Stimulated activated CD4-positive, alpha-beta T cell treated with anti-CD3 and anti-CD28 coated beads, Interleukin-4, amount 100 ng/mL, for 4 hours (primary cell): ENCODE results near the gene APOL3.
"Not testable (repeated sequence)": the region's sequence is repeated elsewhere in the genome, so short reads cannot be mapped to it uniquely, and the experiment has no call there.

ENCODE experiments used
- DNase-seq, 2 experiments: peaks; one replicate each; pipeline ENCODE4 v3.0.0-alpha.2; 2020

The APOL3 gene

DNA sequence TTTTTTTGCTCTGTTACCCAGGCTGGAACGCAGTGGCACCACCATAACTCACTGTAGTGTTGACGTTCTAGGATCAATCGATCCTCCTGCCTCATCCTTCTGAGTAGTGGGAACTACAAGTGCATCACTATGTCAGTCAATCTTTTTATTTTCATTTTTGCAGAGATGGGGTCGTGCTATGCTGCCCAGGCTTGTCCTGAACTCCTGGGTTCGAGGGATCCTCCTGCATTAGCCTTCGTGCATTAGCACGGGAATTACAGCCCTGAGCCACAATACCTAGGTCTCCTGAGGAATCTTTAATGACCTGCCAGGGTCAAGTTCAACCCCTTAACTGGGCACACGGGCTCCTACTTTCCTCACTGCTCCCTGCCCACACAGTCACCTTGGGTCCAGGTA lies 4.4 kb downstream of the APOL3 start:
- no peak for DNase-seq

DNA sequence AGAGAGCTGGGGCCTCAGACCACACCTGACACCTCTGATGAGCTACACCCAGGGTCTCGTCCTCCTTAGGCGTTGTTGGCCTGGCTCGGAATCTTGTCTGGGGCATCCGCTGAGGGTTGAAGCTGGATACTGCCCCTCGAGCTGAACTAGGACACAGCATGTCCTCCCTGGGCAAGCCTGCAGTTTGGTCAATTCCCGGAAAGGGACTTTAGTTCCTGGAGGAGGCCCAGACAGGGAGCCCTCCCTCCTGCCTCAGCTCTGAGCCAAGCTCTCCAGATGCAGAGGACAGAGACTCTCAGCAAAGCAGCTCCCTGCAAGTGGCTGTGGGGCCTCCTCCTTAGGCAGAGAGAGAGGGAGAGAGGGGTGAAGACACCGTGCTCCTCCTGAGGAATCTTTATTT lies 4.9 kb downstream of the APOL3 start:
- no peak for DNase-seq

DNA sequence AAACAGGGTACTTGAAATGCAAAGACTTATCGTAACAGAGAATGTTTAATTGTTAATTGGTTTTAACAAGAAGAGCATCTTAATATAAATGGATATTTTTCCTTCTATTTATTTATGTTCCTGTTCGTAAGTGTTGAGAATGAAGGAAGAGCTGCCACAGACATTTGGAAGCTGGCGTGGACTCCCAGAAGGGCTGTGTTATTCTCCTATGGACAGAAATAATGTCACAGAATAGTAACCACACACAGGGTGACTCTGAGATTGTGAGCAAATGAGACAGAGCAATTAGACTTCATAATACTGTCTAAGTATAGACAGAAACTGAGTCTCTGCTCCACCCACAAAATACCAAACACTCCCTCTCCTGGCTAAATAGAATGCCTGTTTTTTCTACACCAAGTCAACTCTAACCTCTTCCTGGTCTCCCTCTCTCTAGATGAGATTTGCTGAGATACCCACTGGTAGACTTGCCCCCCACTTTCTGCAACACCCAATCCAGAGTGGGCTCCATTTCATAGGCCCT lies 6.1 kb downstream of the APOL3 start:
- DNase-seq, result no peak

DNA sequence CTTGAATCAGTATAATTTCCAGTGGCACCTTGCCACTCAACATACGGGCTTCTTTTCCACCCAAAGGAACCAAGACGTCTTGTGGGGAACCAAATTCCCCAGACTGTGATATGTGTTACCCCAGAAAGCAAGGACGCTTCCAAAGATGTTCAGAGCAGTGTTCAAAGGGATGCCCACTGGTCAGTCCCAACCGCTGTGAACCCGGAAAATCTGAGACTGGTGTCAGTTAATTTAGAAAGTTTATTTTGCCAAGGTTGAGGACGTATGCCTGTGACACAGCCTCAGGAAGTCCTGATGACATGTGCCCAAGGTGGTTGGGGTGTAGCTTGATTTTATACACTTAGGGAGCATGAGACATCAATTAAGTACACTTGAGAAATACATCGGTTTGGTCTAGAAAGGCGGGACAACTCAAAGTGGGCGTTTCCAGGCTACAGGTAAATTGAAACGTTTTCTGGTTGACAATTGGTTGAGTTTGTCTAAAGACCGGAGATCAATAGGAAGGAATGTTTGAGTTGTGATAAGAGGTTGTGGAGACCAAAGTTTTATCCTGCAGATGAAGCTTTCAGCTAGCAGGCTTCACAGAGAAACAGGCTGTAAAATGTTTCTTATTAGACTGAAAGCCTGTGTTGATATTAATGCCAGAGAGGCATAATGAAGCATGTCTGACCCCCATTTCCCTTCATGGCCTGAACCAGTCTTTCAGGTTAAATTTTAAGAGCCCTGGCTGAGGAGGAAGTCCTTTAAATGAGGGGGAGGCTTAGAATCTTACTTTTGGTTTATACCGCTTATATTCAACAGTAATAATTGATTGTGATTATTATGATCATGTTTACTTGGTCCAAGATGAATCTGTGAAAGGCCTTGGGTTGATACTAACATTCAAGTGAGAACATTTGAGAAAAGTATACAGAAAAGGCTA lies 6.8 kb downstream of the APOL3 start:
- DNase-seq, result no peak

DNA sequence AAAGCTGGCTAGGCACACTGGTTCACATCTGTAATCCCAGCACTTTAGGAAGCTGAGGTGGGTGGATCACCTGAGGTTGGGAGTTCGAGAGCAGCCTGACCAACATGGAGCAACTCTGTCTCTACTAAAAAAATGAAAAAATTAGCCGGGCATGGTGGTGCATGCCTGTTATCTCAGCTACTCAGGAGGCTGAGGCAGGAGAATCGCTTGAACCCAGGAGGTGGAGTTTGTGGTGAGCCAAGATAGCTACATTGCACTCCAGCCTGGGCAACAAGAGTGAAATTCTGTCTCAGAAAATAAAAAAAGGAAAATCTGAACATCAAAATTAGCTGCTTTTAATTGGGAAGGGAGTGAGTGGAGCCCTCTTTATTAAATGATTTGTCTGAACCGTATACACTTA lies 7.7 kb downstream of the APOL3 start:
- DNase-seq, result not testable (repeated sequence)

DNA sequence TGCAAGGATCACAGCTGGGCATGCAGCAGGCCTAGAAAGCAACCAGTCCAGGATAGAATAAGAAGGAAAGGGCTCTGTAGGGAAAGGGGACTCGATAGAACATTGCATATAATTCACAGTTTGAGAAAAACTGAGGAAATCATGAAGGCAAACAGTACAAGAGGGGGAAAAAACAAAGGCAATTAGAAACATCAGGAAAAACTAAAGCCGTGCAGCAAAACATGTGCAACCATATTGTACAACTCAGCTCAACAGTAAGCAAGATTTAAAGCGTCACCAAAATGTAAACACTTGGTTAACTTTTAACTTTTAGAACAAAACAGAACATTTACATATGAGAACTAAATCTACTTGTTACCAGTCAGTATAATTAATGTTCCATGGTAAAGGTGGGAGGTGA lies 8.5 kb downstream of the APOL3 start:
- DNase-seq, result no peak

DNA sequence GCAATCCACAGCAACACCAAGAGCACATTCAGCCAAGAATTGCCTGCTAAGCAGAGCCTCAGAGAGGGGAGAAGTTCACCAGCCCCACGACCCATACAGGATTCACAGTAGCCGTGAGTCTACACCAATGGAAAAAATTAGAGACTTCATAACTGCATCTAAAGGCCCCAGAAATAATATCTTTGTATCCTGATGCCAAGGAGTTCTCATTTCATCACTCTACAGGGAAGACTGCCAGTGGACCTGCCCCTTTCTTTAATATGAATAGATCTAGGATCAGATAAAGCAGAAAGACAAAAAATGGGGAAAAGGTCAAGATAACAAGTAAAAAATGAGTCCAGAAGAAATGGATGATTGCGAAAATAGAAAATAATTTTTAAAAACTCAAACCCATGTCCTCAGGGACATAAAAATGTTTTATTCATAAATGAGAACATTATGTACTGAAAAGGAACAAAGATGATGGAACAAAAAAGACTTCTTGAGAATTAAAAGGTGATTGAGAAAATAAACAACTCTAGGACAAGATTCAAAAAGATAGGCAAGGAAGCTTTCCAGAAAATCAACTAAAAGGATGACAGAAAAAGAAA lies 9.5 kb downstream of the APOL3 start:
- no peak for DNase-seq

DNA sequence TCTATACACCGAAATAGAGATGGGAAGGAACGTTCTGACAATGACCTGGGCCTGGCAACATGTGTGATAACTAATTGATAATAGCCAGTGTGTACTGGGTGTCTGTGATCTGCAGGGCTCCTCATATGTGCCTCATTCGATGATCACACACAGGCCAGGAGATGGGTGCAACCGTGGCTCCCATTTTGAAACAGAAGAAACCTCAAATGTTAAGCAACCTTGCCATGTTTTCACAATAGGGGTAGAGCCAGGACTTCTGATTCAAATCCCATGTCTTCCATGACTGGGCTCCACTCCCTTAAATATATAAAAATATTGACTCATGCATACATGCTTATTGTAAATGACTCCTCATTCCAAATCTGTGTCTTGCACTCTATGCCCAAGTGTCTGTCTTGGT lies 11.1 kb downstream of the APOL3 start:
- DNase-seq, result no peak

DNA sequence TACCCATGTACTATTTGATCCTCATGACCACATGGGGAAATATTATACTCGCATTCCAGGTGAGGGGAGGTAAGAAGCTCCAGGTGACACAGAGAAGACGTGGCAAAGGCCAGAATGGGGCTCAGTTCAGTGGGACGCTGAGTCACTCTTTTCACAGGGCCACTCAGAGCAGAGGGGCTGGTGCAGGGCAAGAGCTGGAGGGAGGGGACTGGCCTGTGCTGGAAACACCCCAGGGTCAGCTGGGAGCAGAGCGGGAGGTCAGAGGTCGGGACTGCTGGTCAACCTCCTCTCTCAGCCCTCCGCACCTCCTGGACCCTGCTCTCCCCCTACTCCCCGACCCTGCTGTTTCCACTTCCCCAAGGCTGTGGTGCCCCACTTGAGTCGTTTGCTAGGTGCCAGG lies 12.1 kb downstream of the APOL3 start:
- DNase-seq, result no peak

DNA sequence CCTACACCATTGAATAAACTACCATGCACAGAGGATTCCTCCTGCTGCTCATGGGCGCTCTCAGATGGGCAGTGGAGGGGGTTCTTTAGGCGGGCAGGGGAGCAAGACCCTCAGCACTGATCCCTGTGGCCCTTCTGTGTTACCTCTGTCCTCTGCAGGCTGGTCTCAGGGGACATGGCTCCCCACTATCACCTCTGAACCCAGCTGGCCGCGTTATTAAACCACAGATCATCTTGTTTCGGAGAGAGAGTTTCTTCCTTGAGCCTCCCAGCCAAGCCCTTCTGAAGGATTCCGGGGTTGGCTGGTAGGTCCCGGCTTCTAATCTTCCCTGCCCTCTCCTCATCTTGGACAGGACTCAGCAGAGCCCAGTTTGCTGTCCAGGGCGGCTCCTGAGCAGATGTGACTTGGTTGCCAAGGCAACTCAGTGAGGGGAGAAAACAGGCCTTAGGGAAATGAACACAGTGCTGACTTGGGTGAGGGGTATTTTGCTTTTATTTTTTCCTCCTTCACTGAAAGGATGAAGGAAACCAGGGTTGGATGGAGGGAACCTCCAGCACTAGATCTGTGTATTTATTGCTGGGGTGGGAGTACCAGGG lies 13.3 kb downstream of the APOL3 start:
- no peak for DNase-seq

DNA sequence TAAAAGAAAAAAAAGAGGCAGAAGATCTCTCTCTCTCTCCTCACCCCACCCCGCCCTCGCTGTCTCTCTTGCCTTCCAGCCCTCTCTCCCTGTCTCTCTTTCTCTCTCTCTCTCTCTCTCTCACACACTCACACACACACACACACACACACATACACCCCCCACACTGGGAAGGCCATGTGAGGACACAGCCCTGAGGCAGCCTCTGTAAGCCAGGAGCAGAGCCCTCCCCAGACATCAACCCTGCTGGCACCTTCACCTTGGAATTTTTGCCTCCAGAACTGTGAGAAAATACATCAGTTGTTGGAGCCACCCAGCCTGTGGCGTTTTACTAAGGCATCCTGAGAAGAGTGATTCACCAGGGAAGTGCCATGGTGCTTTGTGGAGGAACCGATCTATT lies 14.7 kb downstream of the APOL3 start:
- DNase-seq, result no peak

DNA sequence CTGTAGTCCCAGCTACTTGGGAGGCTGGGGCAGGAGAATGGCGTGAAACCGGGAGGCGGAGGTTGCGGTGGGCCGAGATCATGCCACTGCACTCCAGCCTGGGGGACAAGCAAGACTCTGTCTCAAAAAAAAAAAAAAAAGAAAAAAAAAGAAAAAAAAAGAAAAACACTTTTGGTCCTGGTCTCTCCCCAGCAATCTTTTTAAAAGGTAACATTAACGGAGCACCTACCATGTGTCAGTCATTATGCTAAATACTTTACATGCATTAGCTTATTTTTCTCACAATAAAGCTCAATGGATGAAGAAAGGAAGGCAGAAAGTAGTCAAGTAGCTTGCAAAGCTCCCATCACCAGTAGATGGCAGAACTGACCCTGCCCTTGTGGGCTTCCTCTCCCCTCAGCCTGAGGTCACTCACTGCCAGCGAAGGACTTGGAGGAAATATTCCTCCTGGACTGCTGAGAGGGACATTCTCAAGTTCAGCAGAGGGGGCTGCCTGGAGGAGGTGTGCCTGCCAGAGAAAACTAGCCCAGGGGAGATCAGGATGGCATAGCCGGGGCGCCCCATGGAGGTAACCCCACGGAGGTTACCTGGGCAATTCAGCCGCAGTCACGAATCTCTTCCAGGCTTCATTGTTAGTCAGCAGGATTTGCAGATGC lies 15.5 kb downstream of the APOL3 start:
- no peak for DNase-seq

DNA sequence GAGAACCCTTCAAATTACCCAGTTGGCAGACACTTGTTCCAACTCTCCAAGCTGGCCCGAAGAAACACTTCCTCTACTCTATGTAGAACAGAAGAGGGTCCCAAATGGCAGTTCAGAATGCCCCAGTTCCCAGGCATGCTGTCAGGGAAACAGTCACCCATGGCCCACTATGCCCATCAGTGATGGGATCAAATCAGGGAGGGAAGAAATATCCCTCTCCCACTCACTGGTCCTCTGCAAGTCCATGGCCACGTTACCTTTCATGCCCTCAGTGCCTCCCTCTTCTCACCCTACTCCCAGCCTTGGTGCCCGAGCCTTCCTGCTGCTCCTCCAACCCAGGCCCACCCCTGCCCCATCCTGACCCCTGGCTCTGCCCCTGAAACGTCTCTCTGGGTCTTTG lies 16.6 kb downstream of the APOL3 start:
- DNase-seq, result no peak

DNA sequence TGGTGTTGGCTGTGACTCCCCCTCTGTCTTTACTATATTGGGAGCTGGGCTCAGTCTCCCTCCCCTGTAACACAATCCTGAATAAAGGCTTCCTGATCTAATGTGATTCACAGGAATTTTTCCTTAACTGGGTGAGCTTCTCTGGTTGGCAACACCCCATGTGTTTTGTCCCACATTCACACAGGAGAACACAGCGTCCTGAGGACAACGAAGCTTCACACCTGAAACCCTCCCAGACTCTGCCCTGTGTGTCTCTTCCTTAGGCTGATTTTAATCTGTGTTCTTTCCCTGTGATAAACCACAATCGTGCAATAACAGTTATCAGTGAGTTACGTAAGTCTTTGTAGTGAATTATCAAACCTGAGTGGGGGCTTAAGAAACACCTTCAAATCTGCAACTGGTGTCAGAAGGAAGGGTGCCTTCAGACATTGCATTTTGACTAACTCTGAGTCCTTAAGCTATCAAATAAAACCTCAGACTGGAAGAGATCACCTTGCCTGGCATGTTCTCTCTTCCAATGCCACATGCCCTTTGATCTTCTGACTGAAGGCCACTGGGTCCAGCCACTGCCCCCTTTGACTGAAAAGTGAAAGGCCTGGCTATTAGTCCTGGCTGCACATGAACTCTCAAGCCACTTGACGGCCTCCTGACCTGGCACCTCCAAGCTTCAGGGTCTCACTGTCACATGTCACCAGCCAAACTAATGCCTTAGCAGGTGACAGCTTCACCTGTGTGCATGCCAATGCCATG lies 17.3 kb downstream of the APOL3 start:
- no peak for DNase-seq

DNA sequence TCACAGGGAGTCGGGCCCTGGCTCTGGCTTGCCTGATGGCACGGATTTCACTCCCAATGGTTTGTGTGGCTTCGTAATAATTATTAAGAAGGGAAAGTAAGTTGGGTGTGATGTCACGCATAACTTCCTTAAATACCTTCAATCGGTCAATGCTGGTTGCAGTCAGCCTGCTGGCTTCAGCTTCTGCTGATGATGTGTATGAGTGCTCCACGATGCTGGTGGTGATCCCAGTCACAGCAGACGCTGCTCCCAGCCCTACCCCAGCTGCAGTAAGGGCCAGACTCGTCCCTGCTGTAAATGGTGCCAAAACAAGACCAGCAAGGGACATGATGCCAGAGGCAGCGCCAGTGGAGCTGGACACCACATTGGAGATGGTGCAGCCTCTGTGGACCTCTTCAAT lies 19.1 kb downstream of the APOL3 start:
- no peak for DNase-seq

DNA sequence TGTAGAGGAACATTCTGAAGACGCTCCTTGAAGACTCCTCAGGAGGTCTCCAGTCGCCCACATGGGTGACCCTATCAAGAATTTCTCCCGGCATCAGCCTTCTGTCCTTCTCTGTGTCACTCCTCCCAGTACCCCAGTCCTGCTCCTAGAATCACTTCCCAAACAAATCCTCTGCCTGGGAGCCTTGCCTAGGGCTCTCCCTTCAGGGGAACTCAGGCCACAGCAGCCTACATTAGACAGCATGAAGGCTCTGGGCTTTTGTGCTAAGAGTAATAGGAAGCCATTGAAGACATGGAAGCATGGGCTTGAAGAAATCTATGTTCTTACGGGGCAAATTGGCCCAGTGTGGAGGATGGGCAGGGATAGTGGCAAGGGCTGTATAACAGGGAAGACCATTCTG lies 21.8 kb downstream of the APOL3 start:
- not testable (repeated sequence) for DNase-seq

DNA sequence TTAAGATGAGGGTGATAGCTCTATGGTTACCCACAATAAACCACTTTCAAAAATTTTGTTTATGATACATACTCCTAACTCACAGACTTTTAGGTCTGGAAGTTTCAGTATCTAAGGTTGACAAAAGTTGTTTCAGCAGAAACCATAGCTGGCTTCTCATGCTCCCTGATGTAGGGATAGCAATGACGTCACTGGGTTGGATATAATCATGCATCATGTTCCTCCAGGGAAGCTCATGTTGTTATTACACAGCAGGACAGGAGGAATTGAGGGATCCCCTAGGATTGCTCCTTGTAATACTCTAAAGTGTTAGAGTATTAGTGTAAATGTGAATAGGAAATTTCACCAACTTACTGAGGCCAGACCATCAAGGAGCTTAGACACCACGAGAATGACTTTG lies 23.6 kb downstream of the APOL3 start:
- DNase-seq, result no peak

DNA sequence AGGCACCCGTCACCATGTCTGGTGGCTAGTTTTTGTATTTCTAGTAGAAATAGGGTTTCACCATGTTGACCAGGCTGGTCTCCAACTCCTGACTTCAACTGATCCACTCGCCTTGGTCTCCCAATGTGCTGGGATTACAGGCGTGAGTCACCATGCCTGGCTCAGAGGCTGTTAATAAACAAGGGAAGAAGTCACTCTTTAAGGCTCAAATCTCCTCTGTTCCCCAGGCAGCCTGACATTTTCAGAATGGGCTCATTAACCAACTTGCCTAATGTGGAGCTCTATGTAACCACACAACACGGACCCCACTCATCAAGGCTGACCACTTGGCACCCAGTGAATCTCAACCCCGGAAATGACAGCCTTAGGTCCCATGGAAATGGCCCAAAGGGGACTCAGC lies 24.1 kb downstream of the APOL3 start:
- no peak for DNase-seq

DNA sequence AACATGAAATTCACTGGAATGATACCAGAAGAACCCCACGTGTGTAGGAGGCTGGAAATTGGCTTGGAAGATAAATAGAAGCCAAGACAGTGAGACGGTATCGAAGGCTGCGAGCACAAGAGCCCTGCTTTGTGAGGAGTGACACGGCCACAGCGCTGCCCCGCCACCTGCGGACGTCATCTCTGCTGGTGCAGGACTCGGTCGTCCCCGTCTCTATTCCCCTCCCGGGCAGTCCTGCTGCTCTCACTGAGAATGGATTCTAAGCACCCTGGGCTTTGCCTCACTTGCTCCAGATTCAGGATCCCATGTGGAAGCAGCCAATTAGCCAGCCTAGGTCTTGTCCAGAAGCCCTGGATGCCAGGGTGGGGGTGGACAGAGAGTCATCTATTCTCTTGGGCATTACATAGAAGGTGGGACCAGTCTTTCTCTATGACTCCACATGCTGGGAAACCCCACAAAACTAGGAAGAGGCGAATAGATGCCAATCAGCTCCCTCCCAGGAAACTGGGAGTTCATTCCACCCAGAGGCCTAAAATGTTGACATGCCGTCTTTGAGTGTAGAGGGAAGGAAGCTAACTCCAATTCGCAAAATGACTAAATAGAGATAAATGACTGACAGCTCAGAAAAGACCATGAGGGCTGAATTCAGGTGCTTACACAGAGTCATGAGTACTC lies 25.1 kb downstream of the APOL3 start:
- DNase-seq, result no peak

DNA sequence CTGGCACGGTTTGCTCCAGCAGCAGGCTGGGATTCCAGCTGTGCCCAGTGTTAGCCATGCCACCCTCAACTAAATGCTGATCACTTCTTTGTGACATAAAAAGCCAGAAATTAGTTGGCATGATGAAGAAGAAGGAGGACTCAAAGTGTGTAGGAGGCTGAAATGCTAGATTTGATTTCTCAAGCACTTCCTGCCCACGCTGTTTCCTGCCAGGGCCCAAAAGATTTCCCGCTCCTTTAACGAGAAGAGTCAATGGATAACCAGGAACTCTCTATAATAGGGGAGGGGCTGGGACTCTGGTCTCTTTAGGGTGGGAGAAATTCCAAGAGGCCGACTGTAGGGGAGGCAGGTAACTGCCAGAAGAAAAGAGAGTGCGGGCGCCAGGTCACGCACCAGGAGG lies 26.4 kb downstream of the APOL3 start:
- no peak for DNase-seq

DNA sequence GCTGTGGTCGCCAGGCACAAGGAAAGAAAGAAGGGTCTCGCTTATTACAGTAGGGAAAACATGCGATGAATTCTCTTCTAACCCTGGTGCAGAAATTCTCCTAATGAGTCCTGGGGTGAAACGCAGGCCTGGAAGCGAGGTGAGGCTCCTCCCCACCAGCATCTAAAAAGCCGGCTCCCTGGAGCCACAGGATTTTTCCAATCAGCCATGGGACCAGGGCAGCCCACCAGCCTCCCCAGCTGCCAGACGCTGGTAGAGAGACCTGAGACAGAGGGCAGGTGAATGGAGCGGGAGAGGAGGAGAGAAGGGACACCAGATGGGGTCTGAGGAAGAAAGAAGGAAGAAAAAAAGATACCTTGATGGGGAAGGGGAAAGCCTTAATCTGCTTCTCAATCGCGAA lies 28.6 kb downstream of the APOL3 start:
- no peak for DNase-seq
